Esophagus (tissue), 2 donors: Measurements from ENCODE around the gene DKK3. TPM values are rescaled to one million over a fixed set of nuclear protein-coding genes. Genes with fewer than 3 reads are reported as not detected.

Source experiments
- H3K27ac ChIP-seq, 2 donors: one replicate each; pipeline ENCODE4 v1.5.1; 2013; ENCODE audit warnings: low read depth in 2 of 2, mild to moderate bottlenecking in 2 of 2, inconsistent platforms in 1 of 2, low read length in 1 of 2, moderate library complexity in 1 of 2
- H3K27me3 ChIP-seq, 2 donors: one replicate each; pipeline ENCODE4 v1.6.1; 2013; ENCODE audit warnings: low read length in 2 of 2, control low read depth in 1 of 2, mild to moderate bottlenecking in 1 of 2; ENCODE audit not compliant: insufficient read depth in 2 of 2, control insufficient read depth in 1 of 2
- H3K36me3 ChIP-seq, 2 donors: one replicate each; pipeline ENCODE4 v1.6.1; 2013; ENCODE audit warnings: low read length in 1 of 2; ENCODE audit not compliant: control insufficient read depth in 2 of 2, insufficient read depth in 2 of 2
- H3K4me1 ChIP-seq, 2 donors: one replicate each; pipeline ENCODE4 v1.6.1; 2013; ENCODE audit warnings: low read length in 1 of 2; ENCODE audit not compliant: control insufficient read depth in 2 of 2, insufficient read depth in 2 of 2
- H3K4me3 ChIP-seq, 2 donors: one replicate each; pipeline ENCODE4 v1.5.1; 2013; ENCODE audit warnings: low read length in 2 of 2, mild to moderate bottlenecking in 2 of 2, low read depth in 1 of 2, moderate library complexity in 1 of 2
- H3K9me3 ChIP-seq, 2 donors: one replicate each; pipeline ENCODE4 v1.6.1; 2013; ENCODE audit warnings: mild to moderate bottlenecking in 2 of 2, low read depth in 1 of 2, low read length in 1 of 2, moderate library complexity in 1 of 2; ENCODE audit not compliant: control insufficient read depth in 2 of 2, insufficient read depth in 1 of 2
- WGBS, 2 donors: extraction: QIAGEN DNeasy Blood & Tissue Kit; methylation state at CpG; one replicate each; pipeline ENCODE4 v1.1.7; 2013; 5-methylcytosine and 5-hydroxymethylcytosine counted together
- polyA plus RNA-seq, 2 donors: library from polyadenylated mRNA; stranded (reverse); fragments of 200-250 nt; gene quantifications; one replicate each; pipeline ENCODE4 v1.2.3, GENCODE V29; 2013
- donor health status: healthy with polysubstance abuse.
- donor health status: Bipolar disorder and iron deficiency.

Gene DKK3
- polyA plus RNA-seq, 2 donors = 9.7 to 26.7 TPM

GRCh38 chr11:12031856-12032544, 23.6 kb upstream of the DKK3 start:
- Histone ChIP-seq H3K4me3 (no peak overlapping the region), H3K27me3 (no peaks in the 10 kb centered on the region), H3K27ac (no peak overlapping the region), H3K9me3 (no peaks in the 10 kb centered on the region), H3K4me1 (peaks cover 0 to 3% of the 10 kb centered on the region in 2 donors), H3K36me3 (no peaks in the 10 kb centered on the region)
- WGBS, 2 donors = 84% methylated on average over 4 of the region's 4 CpGs

- no peaks in the 10 kb centered on the region for H3K27me3 ChIP-seq
- H3K27ac ChIP-seq = no peak overlapping the region
- no peaks in the 10 kb centered on the region for H3K9me3 ChIP-seq
- WGBS, 2 donors = 73 to 83% methylated on average over 5 of the region's 5 CpGs
- no peaks in the 10 kb centered on the region for H3K36me3 ChIP-seq
- H3K4me1 ChIP-seq = peaks cover 0 to 3% of the 10 kb centered on the region in 2 donors
- H3K4me3 ChIP-seq = no peak overlapping the region
These were observed 21.4 kb upstream of the DKK3 start for GRCh38 chr11:12029738-12030363.

- peaks cover 0 to 3% of the 10 kb centered on the region in 2 donors for H3K4me1 ChIP-seq
- H3K27ac ChIP-seq = no peak overlapping the region
- H3K36me3 ChIP-seq = no peaks in the 10 kb centered on the region
- no peaks in the 10 kb centered on the region for H3K27me3 ChIP-seq
- no peak overlapping the region for H3K4me3 ChIP-seq
- 91 to 96% methylated on average over 2 of the region's 2 CpGs for WGBS, 2 donors
- no peaks in the 10 kb centered on the region for H3K9me3 ChIP-seq
These were observed 20.7 kb upstream of the DKK3 start for GRCh38 chr11:12029119-12029518.

GRCh38 chr11:12028303-12028702, 19.9 kb upstream of the DKK3 start:
- Histone ChIP-seq H3K4me3 (no peak overlapping the region), H3K4me1 (peaks cover 0 to 3% of the 10 kb centered on the region in 2 donors), H3K27ac (no peak overlapping the region), H3K36me3 (no peaks in the 10 kb centered on the region), H3K27me3 (no peaks in the 10 kb centered on the region), H3K9me3 (no peaks in the 10 kb centered on the region)
- 85% methylated on average over 2 of the region's 2 CpGs for WGBS, 2 donors

- Histone ChIP-seq H3K27me3 (no peaks in the 10 kb centered on the region), H3K4me3 (no peak overlapping the region), H3K4me1 (peaks cover 0 to 3% of the 10 kb centered on the region in 2 donors), H3K36me3 (no peaks in the 10 kb centered on the region), H3K9me3 (no peaks in the 10 kb centered on the region), H3K27ac (no peak overlapping the region)
- 92 to 93% methylated on average over 4 of the region's 4 CpGs for WGBS, 2 donors
These were observed 18.1 kb upstream of the DKK3 start for GRCh38 chr11:12026331-12027211.

- Histone ChIP-seq H3K27me3 (no peaks in the 10 kb centered on the region), H3K4me3 (no peak overlapping the region), H3K9me3 (no peaks in the 10 kb centered on the region), H3K36me3 (no peaks in the 10 kb centered on the region), H3K27ac (no peak overlapping the region), H3K4me1 (peaks cover under 1 to 3% of the 10 kb centered on the region in 2 donors)
- 71 to 72% methylated on average over 4 of the region's 4 CpGs for WGBS, 2 donors
These were observed 16.0 kb upstream of the DKK3 start for GRCh38 chr11:12024254-12024926.

- peaks cover 2 to 6% of the 10 kb centered on the region in 2 donors for H3K4me1 ChIP-seq
- H3K27me3 ChIP-seq = no peaks in the 10 kb centered on the region
- H3K36me3 ChIP-seq = no peaks in the 10 kb centered on the region
- no peaks in the 10 kb centered on the region for H3K9me3 ChIP-seq
- 93 to 94% methylated on average over 1 of the region's 1 CpG for WGBS, 2 donors
- H3K4me3 ChIP-seq = no peak overlapping the region
- no peak overlapping the region for H3K27ac ChIP-seq
These were observed 14.6 kb upstream of the DKK3 start for GRCh38 chr11:12023015-12023414.

- Histone ChIP-seq H3K27me3 (no peaks in the 10 kb centered on the region), H3K9me3 (no peaks in the 10 kb centered on the region), H3K27ac (no peak overlapping the region), H3K36me3 (no peaks in the 10 kb centered on the region), H3K4me1 (peaks cover 2 to 5% of the 10 kb centered on the region in 2 donors), H3K4me3 (no peak overlapping the region)
- WGBS, 2 donors = 50 to 55% methylated on average over 2 of the region's 2 CpGs
These were observed 12.1 kb upstream of the DKK3 start for GRCh38 chr11:12020546-12020945.

- Histone ChIP-seq H3K4me3 (no peak overlapping the region), H3K4me1 (peaks cover 2 to 5% of the 10 kb centered on the region in 2 donors), H3K27me3 (no peaks in the 10 kb centered on the region), H3K36me3 (no peaks in the 10 kb centered on the region), H3K27ac (no peak overlapping the region), H3K9me3 (no peaks in the 10 kb centered on the region)
- 40 to 43% methylated on average over 3 of the region's 3 CpGs for WGBS, 2 donors
These were observed 11.5 kb upstream of the DKK3 start for GRCh38 chr11:12019866-12020416.
